Aorta (tissue), 5 donors: ENCODE data around the gene MYO18A. TPM values are rescaled to one million over a fixed set of nuclear protein-coding genes. Genes with fewer than 3 reads are reported as not detected.

Experiments used
- ATAC-seq: fragments of 200-7000 bp; cut with Tn5 transposase; one replicate; pipeline ENCODE4 v1.9.1; 2022; ENCODE audit warnings: moderate library complexity; ENCODE audit not compliant: low FRiP score
- DNase-seq, 2 donors: peaks; one replicate each; pipeline ENCODE4 v3.0.0-alpha.2; 2020
- H3K27ac ChIP-seq, 2 donors: one replicate each; pipeline ENCODE4 v1.5.1; 2013; ENCODE audit warnings: low read length in 2 of 2, mild to moderate bottlenecking in 2 of 2, moderate library complexity in 2 of 2, control low read depth in 1 of 2, inconsistent platforms in 1 of 2, low read depth in 1 of 2
- H3K27me3 ChIP-seq, 2 donors: one replicate each; pipeline ENCODE4 v1.6.1; 2013; ENCODE audit warnings: control low read depth in 1 of 2, low read length in 1 of 2, mild to moderate bottlenecking in 1 of 2, moderate library complexity in 1 of 2; ENCODE audit not compliant: insufficient read depth in 2 of 2, control insufficient read depth in 1 of 2
- H3K36me3 ChIP-seq, 2 donors: one replicate each; pipeline ENCODE4 v1.6.1; 2013; ENCODE audit warnings: control low read depth in 1 of 2, low read length in 1 of 2, mild to moderate bottlenecking in 1 of 2; ENCODE audit not compliant: insufficient read depth in 2 of 2, control insufficient read depth in 1 of 2
- H3K4me1 ChIP-seq, 2 donors: one replicate each; pipeline ENCODE4 v1.6.1; 2013; ENCODE audit warnings: low read length in 2 of 2, control low read depth in 1 of 2, mild to moderate bottlenecking in 1 of 2, moderate library complexity in 1 of 2; ENCODE audit not compliant: insufficient read depth in 2 of 2, control insufficient read depth in 1 of 2
- H3K4me3 ChIP-seq, 2 donors: one replicate each; pipeline ENCODE4 v1.5.1; 2013; ENCODE audit warnings: low read length in 2 of 2, control low read depth in 1 of 2, mild to moderate bottlenecking in 1 of 2
- H3K9me3 ChIP-seq: one replicate; pipeline ENCODE4 v1.6.1; 2013; ENCODE audit warnings: mild to moderate bottlenecking, low read length; ENCODE audit not compliant: control insufficient read depth
- WGBS, 2 donors: extraction: QIAGEN DNeasy Blood & Tissue Kit; methylation state at CpG; one replicate each; pipeline ENCODE4 v1.1.7; 2013; 5-methylcytosine and 5-hydroxymethylcytosine counted together
- intact Hi-C, 2 donors: fragments of 100-400 bp; cut with DNase I; formaldehyde crosslinking; loops; one replicate each; pipeline versions ENCODE4 v1.14.2 to v1.15.0; 2022
- polyA plus RNA-seq, 2 donors: library from polyadenylated mRNA; stranded (reverse); fragments of 200-250 nt; gene quantifications; one replicate each; pipeline ENCODE4 v1.2.3, GENCODE V29; 2013
- total RNA-seq, 2 donors: library from RNA; stranded (reverse); fragmentation: NEBNext Ultra II Directional; extraction: Animal tissue kit (Norgen Biotek cat#: 25700); gene quantifications; one replicate each; pipeline ENCODE4 v1.2.1, GENCODE V29; 2021
- donor health status: healthy with polysubstance abuse.
- donor health status: Bipolar disorder and iron deficiency.
- donor health status: DM: no; HTN: no; CAD: no.
- donor health status: DM: no; HTN: no; CAD: no.
- donor health status: DM: yes; HTN: yes; CAD: no.

Gene MYO18A
- total and polyA plus RNA-seq, 4 donors = 17.4 to 116 (median 104) TPM

DNA sequence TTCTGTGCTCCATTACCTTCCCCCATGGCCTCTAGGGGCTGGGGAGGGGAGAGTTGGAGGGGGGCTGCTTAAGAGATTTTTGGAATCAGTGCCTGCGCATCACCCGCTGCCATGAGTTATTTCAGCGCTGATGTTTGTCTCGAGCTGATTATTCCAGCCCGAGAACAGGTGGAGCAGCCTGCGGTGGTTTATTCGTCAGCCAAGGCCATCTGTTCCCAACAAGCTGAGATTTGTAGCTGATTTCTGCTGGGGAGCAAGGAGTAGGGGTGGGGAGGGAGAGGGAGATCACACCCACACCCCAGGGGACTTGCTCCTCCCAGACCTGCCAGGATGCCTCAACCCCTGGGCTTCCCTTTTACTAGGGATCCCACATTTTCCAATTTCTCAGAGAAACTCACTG is 114.2 kb downstream of the MYO18A start:
- Histone ChIP-seq H3K27me3 (no peaks in the 10 kb centered on the region), H3K27ac (no peak overlapping the region), H3K36me3 (no peaks in the 10 kb centered on the region), H3K4me1 (peaks cover 0 to 2% of the 10 kb centered on the region in 2 donors), H3K9me3 (no peaks in the 10 kb centered on the region), H3K4me3 (no peak overlapping the region)
- intact Hi-C loops = no loop called here
- DNase-seq = no peak
- no peak for ATAC-seq
- WGBS, 2 donors = 86 to 89% methylated on average over 7 of the region's 7 CpGs

DNA sequence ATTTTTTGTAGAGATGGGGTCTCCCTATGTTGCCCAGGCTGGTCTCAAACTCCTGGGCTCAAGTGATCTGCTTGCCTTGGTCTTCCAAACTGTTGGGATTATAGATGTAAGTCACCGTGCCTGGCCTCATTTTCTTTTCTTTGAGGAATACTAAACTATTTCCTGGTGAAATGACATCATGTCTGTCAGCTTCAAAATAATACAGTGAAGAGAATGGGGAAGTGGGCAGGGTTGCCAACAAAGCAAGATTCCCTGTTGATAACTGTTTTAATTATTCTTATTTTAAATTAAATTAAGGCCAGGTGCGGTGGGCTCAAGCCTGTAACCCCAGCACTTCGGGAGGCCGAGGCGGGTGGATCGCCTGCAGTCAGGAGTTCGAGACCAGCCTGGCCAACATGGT is 116.2 kb downstream of the MYO18A start:
- Histone ChIP-seq H3K27ac (no peak overlapping the region), H3K4me1 (peaks cover 0 to 2% of the 10 kb centered on the region in 2 donors), H3K9me3 (no peaks in the 10 kb centered on the region), H3K36me3 (no peaks in the 10 kb centered on the region), H3K4me3 (no peak overlapping the region), H3K27me3 (no peaks in the 10 kb centered on the region)
- ATAC-seq = no peak
- intact Hi-C loops = no loop called here
- DNase-seq = no peak
- 84 to 85% methylated on average over 7 of the region's 7 CpGs for WGBS, 2 donors

DNA sequence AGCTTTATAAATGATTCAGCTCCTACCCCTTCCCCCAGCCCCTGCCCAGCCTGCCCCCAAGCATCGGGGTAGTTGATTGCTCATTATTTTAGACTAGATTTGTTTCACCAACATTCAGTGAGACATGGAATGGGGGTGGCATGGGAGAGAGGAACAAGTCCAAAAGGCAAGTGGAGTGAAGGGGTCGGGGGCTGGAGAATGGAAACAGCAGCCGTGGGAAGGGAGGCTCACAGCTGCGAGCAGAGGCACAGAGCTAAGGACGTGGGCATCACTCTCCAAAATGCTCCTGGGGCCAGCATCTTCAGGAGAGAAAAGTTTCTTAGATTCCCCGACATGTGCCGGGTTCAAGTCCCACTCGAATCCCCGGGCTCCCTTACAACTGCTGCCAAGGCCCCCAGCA is 118.0 kb downstream of the MYO18A start:
- ATAC-seq = no peak
- WGBS, 2 donors = 90 to 91% methylated on average over 9 of the region's 9 CpGs
- Histone ChIP-seq H3K27me3 (no peaks in the 10 kb centered on the region), H3K9me3 (no peaks in the 10 kb centered on the region), H3K4me1 (peaks cover 0 to 2% of the 10 kb centered on the region in 2 donors), H3K27ac (no peak overlapping the region), H3K36me3 (no peaks in the 10 kb centered on the region), H3K4me3 (no peak overlapping the region)
- DNase-seq = no peak
- intact Hi-C loops = no loop called here

DNA sequence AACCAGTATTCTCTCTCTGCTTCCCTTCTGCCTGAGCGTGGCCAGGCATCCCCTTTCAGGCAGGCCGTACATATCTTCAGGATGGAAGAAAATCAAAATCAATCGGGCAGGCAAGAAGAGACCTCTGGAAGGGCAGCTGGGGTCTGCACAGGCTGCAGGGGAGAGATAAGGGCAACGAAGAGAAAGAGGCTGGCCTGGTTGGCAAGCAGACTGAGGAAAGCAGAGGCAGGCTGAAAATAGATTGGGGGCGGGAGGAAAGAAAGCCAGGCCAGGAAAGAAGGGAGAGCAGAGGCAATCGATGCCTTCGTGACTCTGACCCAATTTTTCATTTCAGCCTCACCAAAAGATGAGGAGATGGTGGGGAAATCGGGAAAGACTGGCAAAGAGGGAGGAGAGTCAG is 119.2 kb downstream of the MYO18A start:
- H3K4me1 ChIP-seq = peaks cover 0 to 2% of the 10 kb centered on the region in 2 donors
- DNase-seq (no peak), ATAC-seq (no peak)
- 12 to 16% methylated on average over 8 of the region's 8 CpGs for WGBS, 2 donors
- no peaks in the 10 kb centered on the region for H3K36me3 ChIP-seq
- intact Hi-C loops = no loop called here
- no peak overlapping the region for H3K4me3 ChIP-seq
- H3K27me3 ChIP-seq = no peaks in the 10 kb centered on the region
- H3K9me3 ChIP-seq = no peaks in the 10 kb centered on the region
- no peak overlapping the region for H3K27ac ChIP-seq

DNA sequence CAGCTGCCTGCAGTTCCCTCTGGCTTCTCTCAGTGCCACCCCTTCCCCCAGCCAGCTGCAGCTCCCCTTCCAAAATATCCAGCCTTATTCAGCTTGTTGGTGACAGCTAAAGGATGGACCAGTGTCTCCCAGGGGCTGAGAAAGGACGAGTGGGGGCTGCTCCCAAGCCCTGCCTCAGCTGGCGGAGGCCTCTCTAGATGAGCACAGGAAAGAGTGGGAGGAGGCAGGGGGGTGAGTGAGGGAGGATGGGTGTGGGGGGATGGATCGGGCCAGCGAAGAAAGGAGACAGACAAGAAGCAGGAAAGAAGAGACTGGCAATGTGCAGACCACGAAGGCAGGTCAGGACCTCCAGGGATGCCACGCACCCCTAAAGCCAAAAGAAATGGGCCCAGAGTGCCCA is 119.7 kb downstream of the MYO18A start:
- no peak for ATAC-seq
- Histone ChIP-seq H3K4me3 (no peak overlapping the region), H3K9me3 (no peaks in the 10 kb centered on the region), H3K27ac (no peak overlapping the region), H3K27me3 (no peaks in the 10 kb centered on the region), H3K36me3 (no peaks in the 10 kb centered on the region), H3K4me1 (peaks cover 0 to 2% of the 10 kb centered on the region in 2 donors)
- intact Hi-C loops = no loop called here
- WGBS, 2 donors = 53 to 61% methylated on average over 6 of the region's 6 CpGs
- DNase-seq = no peak

DNA sequence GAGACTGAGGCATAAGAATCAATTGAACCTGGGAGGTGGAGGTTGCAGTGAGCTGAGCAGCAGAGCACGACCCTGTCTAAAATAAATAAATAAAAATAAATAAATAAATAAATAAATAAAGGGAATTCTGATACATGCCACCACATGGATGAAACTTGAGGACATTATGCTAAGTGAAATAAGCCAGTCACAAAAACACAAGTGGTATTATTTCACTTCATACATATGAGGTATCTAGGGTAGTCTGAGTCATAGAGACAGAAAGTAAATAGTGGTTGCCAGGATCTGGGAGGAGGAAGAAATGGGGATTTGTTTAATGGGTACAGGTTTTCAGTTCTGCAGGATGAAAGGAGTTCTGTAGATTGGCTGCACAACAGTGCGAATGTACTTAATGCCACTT is 120.9 kb downstream of the MYO18A start:
- H3K27me3 ChIP-seq = no peaks in the 10 kb centered on the region
- H3K4me3 ChIP-seq = no peak overlapping the region
- 80 to 82% methylated on average over 2 of the region's 2 CpGs for WGBS, 2 donors
- no peak overlapping the region for H3K27ac ChIP-seq
- peaks cover 0 to 2% of the 10 kb centered on the region in 2 donors for H3K4me1 ChIP-seq
- no peaks in the 10 kb centered on the region for H3K36me3 ChIP-seq
- intact Hi-C loops = no loop called here
- no peaks in the 10 kb centered on the region for H3K9me3 ChIP-seq
- no peak for ATAC-seq
- no peak for DNase-seq

DNA sequence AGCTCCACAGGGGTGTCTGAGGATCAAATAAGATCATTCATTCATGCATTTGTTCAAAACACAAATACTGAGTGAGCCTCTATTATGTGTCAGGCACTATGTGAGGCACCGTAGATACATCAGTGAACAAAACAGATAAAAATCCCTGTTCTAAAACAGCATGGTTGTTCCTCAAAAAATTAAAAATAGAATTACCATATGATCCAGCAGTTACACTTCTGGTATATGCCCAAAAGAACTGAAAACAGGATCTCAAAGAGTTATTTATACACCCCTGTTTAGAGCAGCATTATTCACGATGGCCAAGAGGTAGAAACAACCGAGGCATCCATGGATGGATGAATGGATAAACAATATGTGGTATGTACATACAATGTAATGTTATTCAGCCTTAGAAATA is 121.8 kb downstream of the MYO18A start:
- DNase-seq = no peak
- no peaks in the 10 kb centered on the region for H3K9me3 ChIP-seq
- 89 to 92% methylated on average over 3 of the region's 3 CpGs for whole genome bisulfite sequencing, 2 donors
- peaks cover 0 to 2% of the 10 kb centered on the region in 2 donors for H3K4me1 ChIP-seq
- H3K36me3 ChIP-seq = no peaks in the 10 kb centered on the region
- no peak overlapping the region for H3K4me3 ChIP-seq
- intact Hi-C loops = no loop called here
- ATAC-seq = no peak
- H3K27ac ChIP-seq = no peak overlapping the region
- H3K27me3 ChIP-seq = no peaks in the 10 kb centered on the region

DNA sequence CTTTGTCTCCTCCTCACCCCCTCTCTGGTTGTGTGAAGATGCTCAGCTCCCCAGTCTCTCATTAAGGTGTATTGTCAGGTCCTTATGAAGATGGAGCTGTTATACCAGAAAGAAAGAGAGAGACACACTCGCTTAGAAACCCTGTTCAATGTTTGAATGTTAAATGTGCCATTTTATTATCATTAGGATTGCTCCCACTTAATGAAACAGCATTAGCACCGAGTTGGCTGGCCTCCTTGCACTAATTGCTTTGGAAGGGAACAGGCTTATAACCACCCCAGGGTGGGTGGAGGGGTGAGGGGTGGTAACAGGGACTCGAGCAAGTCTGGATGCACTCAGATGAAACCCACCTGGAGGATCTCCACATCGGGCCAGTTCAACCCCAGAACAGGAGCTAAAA is 122.8 kb downstream of the MYO18A start:
- intact Hi-C loops = no loop called here
- ATAC-seq (no peak), DNase-seq (no peak)
- peaks cover 0 to 2% of the 10 kb centered on the region in 2 donors for H3K4me1 ChIP-seq
- H3K9me3 ChIP-seq = no peaks in the 10 kb centered on the region
- H3K27me3 ChIP-seq = no peaks in the 10 kb centered on the region
- H3K27ac ChIP-seq = no peak overlapping the region
- H3K4me3 ChIP-seq = no peak overlapping the region
- WGBS, 2 donors = 67 to 76% methylated on average over 4 of the region's 4 CpGs
- no peaks in the 10 kb centered on the region for H3K36me3 ChIP-seq

DNA sequence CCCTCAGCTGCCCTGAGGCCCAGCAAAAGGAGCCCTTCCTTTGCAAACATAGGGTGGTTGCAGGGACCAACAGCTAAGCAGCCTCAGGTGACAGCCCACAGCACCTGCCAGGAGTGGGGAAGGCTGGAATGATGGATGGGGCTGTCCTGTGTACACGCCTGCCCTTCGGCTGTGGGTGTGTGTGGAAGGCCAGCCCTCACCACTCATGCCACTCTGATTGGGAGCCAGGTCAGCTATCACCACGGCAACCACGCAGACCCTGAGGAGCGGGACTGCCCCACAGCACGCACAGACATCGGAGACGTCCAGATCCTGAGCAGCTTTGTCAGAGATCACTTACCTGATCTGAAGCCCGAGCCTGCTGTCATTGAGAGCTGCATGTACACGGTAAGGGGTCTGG is 125.4 kb downstream of the MYO18A start:
- Histone ChIP-seq H3K36me3 (no peaks in the 10 kb centered on the region), H3K27me3 (no peaks in the 10 kb centered on the region), H3K9me3 (no peaks in the 10 kb centered on the region), H3K4me3 (no peak overlapping the region), H3K27ac (no peak overlapping the region), H3K4me1 (no peaks in the 10 kb centered on the region)
- intact Hi-C loops = no loop called here
- DNase-seq = no peak
- ATAC-seq = no peak
- 75% methylated on average over 10 of the region's 10 CpGs for WGBS, 2 donors
